Measurements from ENCODE around the gene ZDHHC4. TPM values are rescaled to one million over a fixed set of nuclear protein-coding genes. Genes with fewer than 3 reads are reported as not detected.

Gene ZDHHC4
- total and polyA plus RNA-seq, 2 donors from 2014 or later = 62.4 to 84.1 TPM

DNA sequence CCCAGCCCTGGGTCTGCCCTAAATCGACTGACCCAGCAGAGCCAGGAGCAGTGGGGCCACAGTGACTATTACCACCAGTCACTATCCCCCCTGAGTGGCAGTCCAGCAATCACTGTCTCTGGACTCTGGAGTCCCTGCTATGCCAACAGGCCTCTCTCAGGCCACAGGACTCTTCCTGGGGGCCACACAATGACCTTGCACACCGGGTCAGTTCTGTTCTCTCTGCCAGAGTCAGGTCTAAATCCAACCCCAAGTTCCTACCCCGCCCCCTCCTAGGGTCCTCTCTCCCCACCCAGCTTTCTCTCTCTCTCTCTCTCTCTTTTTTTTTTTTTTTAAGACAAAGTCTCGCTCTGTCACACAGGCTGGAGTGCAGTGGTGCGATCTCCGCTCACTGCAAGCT is 47.6 kb upstream of the ZDHHC4 start:
- Histone ChIP-seq H3K9ac (ENCODE audit: low read length in 3 of 3) (no peak overlapping the region), H3K27me3 (ENCODE audit: control insufficient read depth, insufficient read depth, low read length) (peaks cover 2% of the 10 kb centered on the region), H3K4me1 (ENCODE audit: control insufficient read depth in 2 of 3, insufficient read depth in 2 of 3, low read depth in 1 of 3, low read length in 3 of 3) (peaks cover 0 to 6% (median 0%) of the 10 kb centered on the region in 3 donors), H3K4me3 (ENCODE audit: low read length in 3 of 3) (no peak overlapping the region), H3K9me3 (ENCODE audit: control insufficient read depth in 2 of 3, insufficient read depth in 1 of 3, low read length in 3 of 3) (no peaks in the 10 kb centered on the region), H3K36me3 (ENCODE audit: control insufficient read depth in 2 of 3, insufficient read depth in 3 of 3, low read length in 3 of 3) (no peaks in the 10 kb centered on the region), H3K27ac (ENCODE audit: low read depth in 2 of 2, low read length in 2 of 2) (no peak overlapping the region)
- intact Hi-C loops (cut with DNase I) = no loop called here
- TF ChIP-seq, protein P1, sequence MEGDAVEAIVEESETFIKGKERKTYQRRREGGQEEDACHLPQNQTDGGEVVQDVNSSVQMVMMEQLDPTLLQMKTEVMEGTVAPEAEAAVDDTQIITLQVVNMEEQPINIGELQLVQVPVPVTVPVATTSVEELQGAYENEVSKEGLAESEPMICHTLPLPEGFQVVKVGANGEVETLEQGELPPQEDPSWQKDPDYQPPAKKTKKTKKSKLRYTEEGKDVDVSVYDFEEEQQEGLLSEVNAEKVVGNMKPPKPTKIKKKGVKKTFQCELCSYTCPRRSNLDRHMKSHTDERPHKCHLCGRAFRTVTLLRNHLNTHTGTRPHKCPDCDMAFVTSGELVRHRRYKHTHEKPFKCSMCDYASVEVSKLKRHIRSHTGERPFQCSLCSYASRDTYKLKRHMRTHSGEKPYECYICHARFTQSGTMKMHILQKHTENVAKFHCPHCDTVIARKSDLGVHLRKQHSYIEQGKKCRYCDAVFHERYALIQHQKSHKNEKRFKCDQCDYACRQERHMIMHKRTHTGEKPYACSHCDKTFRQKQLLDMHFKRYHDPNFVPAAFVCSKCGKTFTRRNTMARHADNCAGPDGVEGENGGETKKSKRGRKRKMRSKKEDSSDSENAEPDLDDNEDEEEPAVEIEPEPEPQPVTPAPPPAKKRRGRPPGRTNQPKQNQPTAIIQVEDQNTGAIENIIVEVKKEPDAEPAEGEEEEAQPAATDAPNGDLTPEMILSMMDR (IDR thresholded peaks at IDR 0.05; ENCODE audit: borderline replicate concordance, extremely low read depth, insufficient read depth) = no peak
- FAIRE-seq (no peak), DNase-seq (no peak)

DNA sequence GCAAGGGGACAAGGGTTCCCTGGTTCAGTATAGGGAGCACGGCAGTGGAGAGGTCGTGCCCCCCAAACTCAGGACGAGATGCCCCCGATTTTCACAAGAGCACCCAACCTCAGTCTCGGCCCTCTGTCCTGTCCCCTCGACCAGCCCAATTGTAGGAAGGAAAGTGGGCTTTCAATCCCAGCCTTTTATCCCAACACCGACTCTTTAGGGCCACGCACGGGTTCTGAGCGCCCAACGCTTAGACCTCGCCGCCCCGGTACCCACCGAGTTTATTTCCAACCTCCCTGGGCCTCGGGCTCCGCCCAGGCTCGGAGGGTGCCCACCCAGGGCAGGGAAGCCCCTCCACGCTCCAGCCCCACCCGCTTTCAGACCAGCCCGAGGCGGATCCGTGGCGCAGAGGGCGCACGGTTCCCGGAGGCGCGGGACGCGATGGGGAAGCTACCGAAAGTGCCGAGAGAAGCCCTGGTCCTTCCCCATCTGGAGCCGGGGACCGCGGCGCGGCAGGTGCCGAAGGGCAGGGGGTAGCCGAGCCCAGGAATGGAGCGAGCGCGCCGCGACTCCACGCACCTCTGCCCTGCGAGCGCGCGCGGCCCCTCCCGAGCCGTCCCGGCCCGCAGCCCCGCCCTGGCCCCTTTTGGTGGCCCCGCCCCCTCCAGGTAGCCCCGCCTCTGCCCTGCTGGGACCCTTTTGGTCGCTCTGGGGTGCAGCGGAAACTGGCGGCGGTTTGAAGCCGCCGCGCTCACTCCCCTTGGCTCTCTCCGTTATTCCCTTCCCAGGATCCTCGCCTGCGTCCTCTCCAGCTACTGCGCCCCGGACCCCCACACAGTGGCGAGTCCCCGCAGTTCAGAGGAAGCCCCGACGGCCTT is 46.4 kb upstream of the ZDHHC4 start:
- no peak overlapping the region for H3K9ac ChIP-seq (ENCODE audit: low read length in 3 of 3)
- no peaks in the 10 kb centered on the region for H3K9me3 ChIP-seq (ENCODE audit: control insufficient read depth in 2 of 3, insufficient read depth in 1 of 3, low read length in 3 of 3)
- intact Hi-C loops (cut with DNase I) = no loop called here
- no peaks in the 10 kb centered on the region for H3K36me3 ChIP-seq (ENCODE audit: control insufficient read depth in 2 of 3, insufficient read depth in 3 of 3, low read length in 3 of 3)
- TF ChIP-seq, protein P1 (IDR thresholded peaks at IDR 0.05; ENCODE audit: borderline replicate concordance, extremely low read depth, insufficient read depth) = no peak
- H3K27me3 ChIP-seq (ENCODE audit: control insufficient read depth, insufficient read depth, low read length) = peaks cover 2% of the 10 kb centered on the region
- peaks cover 0 to 6% (median 0%) of the 10 kb centered on the region in 3 donors for H3K4me1 ChIP-seq (ENCODE audit: control insufficient read depth in 2 of 3, insufficient read depth in 2 of 3, low read depth in 1 of 3, low read length in 3 of 3)
- no peak for FAIRE-seq
- H3K27ac ChIP-seq (ENCODE audit: low read depth in 2 of 2, low read length in 2 of 2) = no peak overlapping the region
- H3K4me3 ChIP-seq (ENCODE audit: low read length in 3 of 3) = no peak overlapping the region
- DNase-seq = peak in 4 of 5 donors; percentile 41 to 75 (median 60)

DNA sequence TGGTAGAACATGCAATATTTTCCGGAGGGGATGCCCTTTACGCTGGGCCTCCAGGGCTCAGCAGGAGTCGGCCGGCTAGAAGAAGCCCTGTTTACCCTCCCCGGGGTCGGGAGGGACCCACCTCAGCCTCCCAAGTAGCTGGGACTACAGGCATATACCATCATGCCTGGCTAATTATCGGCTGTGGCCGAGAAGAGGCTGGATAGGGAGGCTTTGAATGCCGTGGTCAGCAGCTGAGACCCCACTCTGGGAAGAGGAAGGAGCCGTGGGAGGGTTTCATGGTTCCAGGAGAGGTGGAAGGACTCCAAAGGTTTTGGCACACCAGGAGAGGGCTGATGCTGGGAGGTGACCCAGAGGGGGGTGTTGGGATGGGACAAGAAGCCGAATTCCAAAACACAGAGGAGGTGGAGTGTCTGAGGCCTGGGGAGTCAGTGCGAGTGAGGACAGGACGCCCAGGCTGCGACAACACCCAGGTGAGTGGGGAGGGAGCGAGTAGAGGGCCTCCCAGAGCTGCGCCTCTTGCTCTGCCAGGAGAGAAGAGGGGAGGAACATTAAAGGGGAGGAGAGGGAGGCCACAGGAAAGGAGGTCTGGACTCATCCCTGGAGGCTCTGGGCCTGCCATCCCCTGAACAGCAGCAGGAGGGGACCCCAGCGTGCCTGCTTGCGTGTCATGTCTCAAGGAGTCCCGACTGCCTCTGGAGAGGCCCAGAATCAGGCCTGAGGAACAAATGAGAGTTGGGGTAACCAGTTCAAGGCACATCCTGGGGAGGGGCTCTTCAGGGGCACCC is 45.6 kb upstream of the ZDHHC4 start:
- H3K9me3 ChIP-seq (ENCODE audit: control insufficient read depth in 2 of 3, insufficient read depth in 1 of 3, low read length in 3 of 3) = no peaks in the 10 kb centered on the region
- FAIRE-seq (no peak), DNase-seq (no peak)
- H3K4me3 ChIP-seq (ENCODE audit: low read length in 3 of 3) = no peak overlapping the region
- no peak overlapping the region for H3K27ac ChIP-seq (ENCODE audit: low read depth in 2 of 2, low read length in 2 of 2)
- H3K9ac ChIP-seq (ENCODE audit: low read length in 3 of 3) = no peak overlapping the region
- peaks cover 0 to 5% (median 0%) of the 10 kb centered on the region in 3 donors for H3K4me1 ChIP-seq (ENCODE audit: control insufficient read depth in 2 of 3, insufficient read depth in 2 of 3, low read depth in 1 of 3, low read length in 3 of 3)
- intact Hi-C loops (cut with DNase I) = no loop called here
- H3K36me3 ChIP-seq (ENCODE audit: control insufficient read depth in 2 of 3, insufficient read depth in 3 of 3, low read length in 3 of 3) = no peaks in the 10 kb centered on the region
- TF ChIP-seq, protein P1 (IDR thresholded peaks at IDR 0.05; ENCODE audit: borderline replicate concordance, extremely low read depth, insufficient read depth) = no peak
- H3K27me3 ChIP-seq (ENCODE audit: control insufficient read depth, insufficient read depth, low read length) = peaks cover 2% of the 10 kb centered on the region

Data from kidney (tissue), 14 donors.